HG03439 (cell line): ENCODE results near the gene LUZP2.

Source experiments
- ATAC-seq: cut with Tn5 transposase; IDR thresholded peaks from one replicate; pipeline ENCODE4 v1.9.1; 2021; ENCODE audit warnings: mild to moderate bottlenecking, moderate library complexity; ENCODE audit not compliant: unreplicated experiment

LUZP2 gene

DNA sequence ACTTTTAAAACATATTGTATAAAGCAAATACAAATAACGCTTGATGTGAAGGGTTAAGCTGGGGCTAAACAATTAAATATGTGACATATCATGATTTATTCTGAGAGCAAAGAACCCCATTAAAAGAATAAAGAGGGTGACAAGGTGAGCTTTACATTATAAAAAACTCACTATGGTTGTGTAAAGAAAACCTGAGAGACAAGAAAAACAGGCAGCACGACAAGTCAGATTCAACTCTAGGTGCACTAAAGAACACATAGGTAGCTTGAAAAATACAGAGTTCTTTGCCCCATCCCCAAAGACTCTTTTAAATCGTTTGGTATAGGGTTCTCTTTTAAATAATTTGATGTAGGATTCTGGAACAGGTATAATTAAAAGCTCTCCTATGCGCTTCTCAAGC lies 63.5 kb downstream of the LUZP2 start:
- ATAC-seq: no peak

GRCh38 chr11:24567380-24567779 lies 70.5 kb downstream of the LUZP2 start:
- no peak for ATAC-seq

DNA sequence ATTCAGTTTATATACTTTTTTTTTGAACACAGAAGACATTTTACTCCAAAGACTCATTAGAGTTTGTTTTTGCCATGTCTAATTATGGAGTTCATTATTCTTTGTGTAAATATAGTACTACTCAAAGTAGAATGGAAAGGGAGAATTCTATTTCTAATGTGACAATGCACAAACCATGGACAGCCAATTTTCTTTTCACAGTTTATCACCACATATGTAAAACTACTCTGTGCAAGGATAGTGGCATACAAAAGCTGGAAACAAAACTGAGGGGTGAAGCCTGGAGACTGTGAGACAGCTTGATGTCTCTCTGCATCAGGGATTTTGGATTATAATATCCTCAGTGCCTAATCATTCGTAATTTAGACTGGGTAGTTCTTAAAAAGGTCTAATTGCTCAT lies 75.5 kb downstream of the LUZP2 start:
- ATAC-seq: no peak

DNA sequence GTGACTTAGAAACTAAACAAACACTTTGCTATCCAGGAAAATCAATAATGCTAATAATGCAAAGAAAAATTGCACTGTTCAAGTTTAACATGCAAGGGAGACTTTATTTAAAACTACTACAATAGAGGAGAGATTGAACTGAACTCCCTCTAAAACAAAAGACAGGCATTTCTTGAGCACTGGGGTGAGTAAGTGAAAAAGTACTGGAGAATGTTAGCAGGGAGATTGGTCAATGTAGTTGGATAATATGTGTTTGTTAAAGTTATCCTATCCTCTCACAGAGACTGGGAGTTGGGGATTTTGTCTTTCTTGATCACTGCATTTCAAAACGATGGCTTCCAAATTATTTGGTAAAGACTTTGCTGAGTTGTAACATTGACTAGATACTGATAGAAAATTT lies 77.6 kb downstream of the LUZP2 start:
- ATAC-seq: no peak

GRCh38 chr11:24575392-24575791 lies 78.5 kb downstream of the LUZP2 start:
- no peak for ATAC-seq

GRCh38 chr11:24585192-24585591 lies 88.3 kb downstream of the LUZP2 start:
- no peak for ATAC-seq

- no peak for ATAC-seq
Observed at GRCh38 chr11:24587635-24588034, 90.8 kb downstream of the LUZP2 start.

DNA sequence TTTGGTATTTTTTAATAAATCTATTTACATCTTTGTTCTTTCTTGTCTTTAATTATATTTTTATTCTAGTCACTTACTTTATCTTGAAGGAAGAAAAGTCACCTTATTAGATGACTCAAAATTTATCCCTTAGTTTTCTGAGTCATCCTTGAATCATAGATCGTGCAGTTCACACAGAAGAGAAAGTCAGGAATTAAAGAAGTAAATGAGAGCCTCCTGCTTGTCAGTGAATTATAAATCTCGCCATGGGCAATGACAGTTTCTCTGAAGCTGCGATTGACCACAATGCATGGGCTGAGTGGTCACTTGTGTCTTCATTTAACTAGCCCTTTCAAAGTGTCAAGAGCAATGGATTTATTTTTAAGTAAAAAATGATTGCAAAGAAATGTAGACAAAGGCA lies 91.2 kb downstream of the LUZP2 start:
- ATAC-seq: no peak

DNA sequence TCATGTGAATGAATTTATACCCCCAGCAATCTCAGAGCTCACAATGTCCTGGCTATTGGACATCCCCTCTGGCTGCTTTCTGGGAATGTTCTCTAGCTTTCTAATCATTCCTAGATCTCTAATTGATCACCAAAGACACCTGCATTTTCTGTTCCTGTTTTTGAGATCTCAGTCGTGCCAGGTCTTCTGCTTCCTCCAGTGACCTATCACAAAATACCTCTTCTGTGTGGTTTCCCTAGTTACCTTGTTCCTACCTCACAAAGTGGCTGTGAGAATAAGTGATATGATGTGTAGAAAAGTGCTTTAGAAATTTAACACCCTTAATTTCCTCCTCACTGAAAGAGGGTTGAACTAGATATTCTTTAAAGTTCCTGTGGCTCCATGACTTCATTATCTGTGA lies 92.2 kb downstream of the LUZP2 start:
- no peak for ATAC-seq

DNA sequence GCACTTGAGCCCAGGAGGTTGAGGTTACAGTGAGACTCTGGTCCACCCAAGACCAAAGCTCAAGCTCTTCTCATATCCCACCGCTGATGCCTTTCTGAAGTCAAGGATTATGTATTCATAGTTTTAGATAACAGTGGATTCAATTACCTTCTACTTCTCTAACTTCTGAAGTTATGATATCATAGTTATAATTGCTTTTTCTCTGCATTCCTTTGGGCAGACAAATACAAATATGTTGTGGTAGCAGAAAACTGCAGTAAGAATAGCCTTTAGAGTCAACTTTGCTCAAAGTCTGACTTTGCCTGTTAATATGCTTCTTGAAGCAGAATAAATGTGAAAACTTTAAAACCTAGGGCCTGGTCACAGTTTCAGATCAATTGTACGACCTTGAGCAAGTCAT lies 94.4 kb downstream of the LUZP2 start:
- no peak for ATAC-seq

DNA sequence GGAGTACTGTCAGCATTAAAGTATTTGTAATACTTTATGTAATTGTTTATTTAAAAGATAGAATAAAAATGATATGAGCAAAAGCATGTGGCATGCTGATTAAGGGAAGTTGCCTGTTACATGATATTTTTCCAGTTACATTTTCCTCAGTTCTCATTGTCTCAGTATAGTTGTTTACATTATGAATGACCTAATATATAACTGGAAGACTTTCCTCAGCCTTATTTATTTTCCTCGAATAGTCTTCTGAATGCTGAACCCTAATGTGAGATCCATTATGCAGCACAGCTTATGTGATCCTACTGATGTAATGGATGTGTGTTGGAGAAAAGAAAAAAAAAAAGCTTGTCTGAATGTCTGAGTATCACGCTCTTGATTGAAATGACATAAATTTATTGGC lies 95.5 kb downstream of the LUZP2 start:
- no peak for ATAC-seq

- ATAC-seq: no peak
Observed at GRCh38 chr11:24593332-24593731, 96.5 kb downstream of the LUZP2 start.

DNA sequence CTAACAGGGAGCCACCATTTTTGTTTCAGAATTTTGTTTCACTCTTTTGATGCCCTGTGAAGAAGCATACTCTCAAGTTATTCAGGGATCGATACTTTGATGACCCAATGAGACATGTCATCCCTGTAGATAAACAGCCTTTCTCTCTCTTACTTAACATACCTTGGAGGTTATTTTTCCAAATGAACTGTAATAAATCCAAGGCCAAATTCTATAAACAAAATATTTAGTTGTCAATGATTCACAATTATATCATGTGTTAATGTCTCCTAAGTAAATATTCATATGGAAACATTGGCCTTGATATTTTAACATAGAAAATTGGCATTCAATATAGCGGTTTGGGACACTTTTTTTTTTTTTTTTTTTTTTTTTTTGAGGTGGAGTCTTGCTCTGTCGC lies 97.5 kb downstream of the LUZP2 start:
- no peak for ATAC-seq

GRCh38 chr11:24598641-24599040 lies 101.8 kb downstream of the LUZP2 start:
- no peak for ATAC-seq

DNA sequence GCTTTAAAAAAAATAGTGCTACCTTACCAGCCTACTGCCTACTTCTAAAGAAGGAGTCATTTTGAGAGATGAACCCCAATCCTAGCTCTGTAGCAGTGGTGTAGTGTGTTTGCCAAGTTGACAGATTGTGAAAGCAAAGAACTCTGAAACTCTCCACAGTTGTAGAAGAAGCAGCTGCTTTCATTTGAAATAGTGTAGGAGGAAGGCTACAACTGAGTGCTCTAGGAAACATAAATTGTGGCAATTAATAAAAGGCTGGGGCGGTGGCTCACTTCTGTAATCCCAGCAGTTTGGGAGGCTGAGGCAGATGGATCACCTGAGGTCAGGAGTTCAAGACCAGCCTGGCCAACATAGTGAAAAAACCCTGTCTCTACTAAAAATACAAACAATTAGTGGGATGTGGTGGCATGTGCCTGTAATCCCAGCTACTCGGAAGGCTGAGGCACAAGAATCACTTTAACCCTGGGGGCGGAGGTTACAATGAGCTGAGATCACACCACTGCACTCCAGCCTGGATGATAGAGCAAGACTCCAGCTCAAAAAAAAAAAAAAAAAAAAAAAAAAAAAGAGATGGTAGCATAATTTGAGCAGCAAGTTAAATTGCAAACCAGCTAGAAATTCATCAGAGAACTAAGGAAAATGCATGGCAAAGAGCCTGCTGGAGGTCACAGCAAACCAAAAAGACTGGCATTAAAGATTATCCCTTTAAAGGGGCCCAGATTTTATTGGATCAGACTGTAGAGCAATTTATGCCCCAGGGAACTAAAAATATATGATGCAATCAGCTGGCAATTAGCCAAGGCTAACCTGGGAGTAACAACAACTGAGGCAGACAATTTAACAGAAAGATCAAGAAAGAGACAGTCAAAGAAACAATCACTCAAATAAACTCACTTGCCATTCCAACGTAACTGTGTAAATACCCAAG lies 112.6 kb downstream of the LUZP2 start:
- ATAC-seq: no peak

- ATAC-seq: no peak
Observed at GRCh38 chr11:24615451-24616160, 118.8 kb downstream of the LUZP2 start.

DNA sequence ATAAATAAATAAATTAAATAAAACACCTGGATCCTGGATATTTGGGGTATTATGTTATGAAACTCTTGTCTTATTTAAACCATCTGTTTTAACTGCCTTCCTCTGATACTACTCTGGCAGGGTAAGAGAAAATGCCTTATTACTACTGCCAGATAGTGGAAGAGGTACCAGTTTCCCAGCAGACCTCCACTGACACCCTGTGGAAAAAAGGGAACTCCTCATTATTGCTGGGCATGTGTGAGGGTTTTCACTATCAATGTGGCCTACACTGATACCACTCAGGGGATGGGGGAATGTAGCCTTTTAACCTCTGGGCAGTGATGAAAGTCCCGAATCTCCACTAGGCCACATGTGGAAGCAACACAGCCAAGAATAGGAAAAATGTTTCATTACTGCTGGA lies 121.0 kb downstream of the LUZP2 start:
- ATAC-seq: no peak

DNA sequence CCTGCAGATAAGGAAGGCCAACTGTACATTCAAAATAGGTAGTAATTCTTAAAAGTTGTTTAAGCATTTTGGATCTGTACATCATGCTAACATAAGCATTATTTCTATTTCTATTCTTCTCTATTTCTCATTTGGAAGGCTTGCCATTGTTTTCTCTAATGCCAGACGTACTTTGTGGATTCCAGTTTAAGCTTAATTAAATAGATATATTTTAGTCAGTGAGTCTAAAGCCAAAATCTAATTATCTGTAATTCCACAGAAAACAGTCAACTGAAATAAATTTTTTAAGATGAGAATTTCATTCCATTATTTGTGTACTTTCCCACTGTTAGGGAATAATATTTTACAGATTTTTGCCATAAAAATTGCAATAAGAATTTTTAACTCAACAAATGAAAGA lies 123.0 kb downstream of the LUZP2 start:
- no peak for ATAC-seq

DNA sequence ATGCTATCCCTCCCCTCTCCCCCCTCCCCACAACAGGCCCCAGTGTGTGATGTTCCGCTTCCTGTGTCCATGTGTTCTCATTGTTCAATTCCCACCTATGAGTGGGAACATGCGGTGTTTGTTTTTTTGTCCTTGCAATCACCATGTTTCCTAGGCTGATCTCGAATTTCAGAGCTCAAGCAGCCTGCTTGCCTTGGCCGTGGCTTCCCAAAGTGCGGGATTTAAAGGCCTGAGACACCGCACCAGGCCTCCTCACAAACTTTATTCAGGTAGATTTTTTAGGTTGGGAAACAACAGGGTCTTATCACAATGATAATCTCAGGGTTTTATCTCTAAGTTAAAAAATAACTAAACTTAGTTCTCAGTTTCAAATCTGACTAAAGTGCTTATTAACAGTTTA lies 125.4 kb downstream of the LUZP2 start:
- ATAC-seq: no peak

GRCh38 chr11:24623121-24623520 lies 126.3 kb downstream of the LUZP2 start:
- ATAC-seq: no peak

- no peak for ATAC-seq
Observed at GRCh38 chr11:24624432-24624831, 127.6 kb downstream of the LUZP2 start.

DNA sequence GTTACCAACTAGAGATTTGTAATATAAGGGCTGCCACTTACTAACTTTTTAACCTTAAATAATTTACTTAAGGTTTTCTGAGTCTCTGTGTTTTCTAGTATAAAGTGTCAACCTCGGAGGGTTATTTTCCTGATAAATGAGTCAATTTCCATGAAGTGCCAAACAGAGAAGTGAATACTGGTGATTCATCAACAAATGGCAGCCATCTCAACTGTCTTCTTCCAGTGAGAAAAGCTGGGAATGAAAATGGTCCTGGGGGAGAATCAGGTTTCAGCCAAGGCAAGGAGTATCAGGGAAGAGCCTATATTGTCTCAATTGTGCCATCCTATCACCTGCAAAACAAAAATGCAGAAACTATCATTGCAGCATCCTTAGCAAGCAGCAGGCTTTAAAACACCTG lies 129.1 kb downstream of the LUZP2 start:
- ATAC-seq: no peak
